HepG2 (cell line): ENCODE measurements around the gene KMT2B. TPM values are rescaled to one million over a fixed set of nuclear protein-coding genes. Genes with fewer than 3 reads are reported as not detected.

Experiments
- CBX1 ChIP-seq: IDR thresholded peaks from one replicate; pipeline ENCODE4 v1.6.1; 2016; ENCODE audit warnings: antibody characterized with exemption, low read depth
- CHCHD3 ChIP-seq: sonication (generic); formaldehyde crosslinking; IDR thresholded peaks from 2 replicates; pipeline ENCODE4 v1.8.0; 2022; ENCODE audit warnings: mild to moderate bottlenecking, missing genetic modification reagents, moderate library complexity
- E2F1 ChIP-seq: sonication (generic); formaldehyde crosslinking; IDR thresholded peaks from 2 replicates; pipeline ENCODE4 v1.5.0; 2020; ENCODE audit warnings: missing genetic modification reagents
- ETV5 ChIP-seq: IDR thresholded peaks from 2 replicates; pipeline ENCODE4 v1.6.1; 2018; ENCODE audit warnings: missing biosample characterization, missing genetic modification reagents, inconsistent platforms, borderline replicate concordance
- GABPA ChIP-seq, 2 experiments: IDR thresholded peaks; 2 replicates each; pipeline ENCODE4 v1.6.1; 2011 to 2016; ENCODE audit warnings: low read depth in 2 of 2, low read length in 1 of 2, missing biosample characterization in 1 of 2, missing genetic modification characterization in 1 of 2
- HOXA3 ChIP-seq: sonication (generic); formaldehyde crosslinking; IDR thresholded peaks from 2 replicates; pipeline ENCODE4 v1.5.0; 2020; ENCODE audit warnings: missing genetic modification reagents
- IKZF5 ChIP-seq: IDR thresholded peaks from 2 replicates; pipeline ENCODE4 v1.6.1; 2018; ENCODE audit warnings: missing genetic modification reagents, mild to moderate bottlenecking, missing compliant biosample characterization
- KDM5B ChIP-seq: sonication (generic); formaldehyde crosslinking; IDR thresholded peaks from 2 replicates; pipeline ENCODE4 v1.4.0; 2020; ENCODE audit warnings: missing genetic modification reagents, mild to moderate bottlenecking, borderline replicate concordance
- LCORL ChIP-seq, 2 experiments: fragments of 450-650 bp in 1 of 2; sonication (generic) in 1 of 2; formaldehyde crosslinking in 1 of 2; IDR thresholded peaks; 2 replicates each; pipeline versions ENCODE4 v1.5.0 to v1.6.1; 2017 to 2020; ENCODE audit warnings: antibody characterized with exemption in 1 of 2, missing genetic modification reagents in 1 of 2
- MAX ChIP-seq: IDR thresholded peaks from 2 replicates; pipeline ENCODE4 v1.6.1; 2012; ENCODE audit warnings: inconsistent platforms
- MTA3 ChIP-seq: sonication (generic); formaldehyde crosslinking; IDR thresholded peaks from 2 replicates; pipeline ENCODE4 v1.4.0; 2020; ENCODE audit warnings: missing genetic modification reagents
- MXD4 ChIP-seq: IDR thresholded peaks from 2 replicates; pipeline ENCODE4 v1.6.1; 2016; ENCODE audit warnings: mild to moderate bottlenecking, missing biosample characterization, missing genetic modification reagents
- NCOR1 ChIP-seq: fragments of 200-600 bp; sonication (generic); IDR thresholded peaks from 2 replicates; pipeline ENCODE4 v1.7.0; 2017; ENCODE audit warnings: antibody characterized with exemption, low read length, borderline replicate concordance
- PITX1 ChIP-seq: sonication (generic); formaldehyde crosslinking; IDR thresholded peaks from 2 replicates; pipeline ENCODE4 v1.5.1; 2020; ENCODE audit warnings: mild to moderate bottlenecking, missing genetic modification reagents
- RFX1 ChIP-seq: fragments of 450-650 bp; IDR thresholded peaks from 2 replicates; pipeline ENCODE4 v1.6.1; 2017
- SALL2 ChIP-seq: sonication (generic); formaldehyde crosslinking; IDR thresholded peaks from 2 replicates; pipeline ENCODE4 v1.8.1; 2023; ENCODE audit warnings: mild to moderate bottlenecking, missing genetic modification reagents, inconsistent platforms
- SMAD9 ChIP-seq: sonication (generic); formaldehyde crosslinking; IDR thresholded peaks from 2 replicates; pipeline ENCODE4 v1.5.1; 2020; ENCODE audit warnings: mild to moderate bottlenecking, missing genetic modification reagents
- STAG1 ChIP-seq: sonication (generic); formaldehyde crosslinking; IDR thresholded peaks from 2 replicates; pipeline ENCODE4 v1.4.0; 2020; ENCODE audit warnings: missing genetic modification reagents
- ZNF274 ChIP-seq: sonication (generic); formaldehyde crosslinking; IDR thresholded peaks from 2 replicates; pipeline ENCODE4 v1.5.1; 2020; ENCODE audit warnings: mild to moderate bottlenecking, missing genetic modification reagents
- ZNF331 ChIP-seq: sonication (generic); formaldehyde crosslinking; IDR thresholded peaks from 2 replicates; pipeline ENCODE4 v1.4.0; 2020; ENCODE audit warnings: missing genetic modification reagents
- ZNF34 ChIP-seq: sonication (generic); formaldehyde crosslinking; IDR thresholded peaks from 2 replicates; pipeline ENCODE4 v1.4.0; 2020; ENCODE audit warnings: mild to moderate bottlenecking, missing genetic modification reagents, borderline replicate concordance
- ZNF572 ChIP-seq: sonication (generic); formaldehyde crosslinking; IDR thresholded peaks from 2 replicates; pipeline ENCODE4 v1.5.1; 2020; ENCODE audit warnings: mild to moderate bottlenecking, missing genetic modification reagents
- ZNF577 ChIP-seq: sonication (generic); formaldehyde crosslinking; IDR thresholded peaks from 2 replicates; pipeline ENCODE4 v1.4.0; 2020; ENCODE audit warnings: mild to moderate bottlenecking, low read depth, missing genetic modification reagents, borderline replicate concordance
- ZNF792 ChIP-seq: IDR thresholded peaks from 2 replicates; pipeline ENCODE4 v1.6.1; 2016
- ZNF839 ChIP-seq: sonication (generic); formaldehyde crosslinking; IDR thresholded peaks from 2 replicates; pipeline ENCODE4 v1.4.0; 2020; ENCODE audit warnings: missing genetic modification reagents, mild to moderate bottlenecking, borderline replicate concordance
- polyA plus RNA-seq, 8 experiments: library from polyadenylated mRNA; depleted of rRNA in 3 of 8; stranded (reverse) in 7 of 8; unstranded in 1 of 8; fragments of >200 nt; fragmentation: Illumina TruSeq in 4 of 8; extraction: Trizol in 4 of 8; gene quantifications; 2 replicates each; pipeline versions ENCODE4 v1.2.1 to v1.2.3, GENCODE V29; 2011 to 2016; ENCODE audit warnings: low read depth in 4 of 8, missing spikeins in 1 of 8, mixed read lengths in 1 of 8; ENCODE audit not compliant: insufficient read depth in 1 of 8
- total RNA-seq, 5 experiments: library from RNA; depleted of rRNA; stranded (reverse); fragments of >200 nt; fragmentation: Illumina TruSeq; extraction: Trizol; gene quantifications; 2 replicates each; pipeline ENCODE4 v1.2.3, GENCODE V29; 2016; ENCODE audit warnings: low read depth in 1 of 5
- TF ChIP-seq, protein P1 (sequence below): sonication (generic); formaldehyde crosslinking; IDR thresholded peaks from 2 replicates; pipeline ENCODE4 v1.4.0; 2020; ENCODE audit warnings: missing genetic modification reagents

Gene KMT2B
- total and polyA plus RNA-seq, 2 of the 13 experiments (the other 11 are each of a cell fraction or from before 2014, with no cell fraction given), result 6.2 to 16.9 TPM

- no peak for TF ChIP-seq SMAD9 (CRISPR knock-in tag)
- no peak for TF ChIP-seq MTA3 (CRISPR knock-in tag)
- TF ChIP-seq RFX1, result no peak
- no peak for TF ChIP-seq ZNF839 (CRISPR knock-in tag)
- no peak for TF ChIP-seq ZNF792
- no peak for TF ChIP-seq ZNF331 (CRISPR knock-in tag)
- TF ChIP-seq STAG1 (CRISPR knock-in tag), result no peak
- TF ChIP-seq HOXA3, result peak; percentile 67; the same call in 1 of the 2 replicates
- TF ChIP-seq ETV5, result peak; percentile 71; the same call in 1 of the 2 replicates
- TF ChIP-seq, protein P1, sequence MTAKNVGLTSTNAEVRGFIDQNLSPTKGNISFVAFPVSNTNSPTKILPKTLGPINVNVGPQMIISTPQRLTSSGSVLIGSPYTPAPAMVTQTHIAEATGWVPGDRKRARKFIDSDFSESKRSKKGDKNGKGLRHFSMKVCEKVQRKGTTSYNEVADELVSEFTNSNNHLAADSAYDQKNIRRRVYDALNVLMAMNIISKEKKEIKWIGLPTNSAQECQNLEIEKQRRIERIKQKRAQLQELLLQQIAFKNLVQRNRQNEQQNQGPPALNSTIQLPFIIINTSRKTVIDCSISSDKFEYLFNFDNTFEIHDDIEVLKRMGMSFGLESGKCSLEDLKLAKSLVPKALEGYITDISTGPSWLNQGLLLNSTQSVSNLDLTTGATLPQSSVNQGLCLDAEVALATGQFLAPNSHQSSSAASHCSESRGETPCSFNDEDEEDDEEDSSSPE (CRISPR knock-in tag), result peak; percentile 56; the same call in 1 of the 2 replicates
- no peak; the same call in 1 of the 2 replicates for TF ChIP-seq KDM5B
- no peak for TF ChIP-seq ZNF34 (CRISPR knock-in tag)
- TF ChIP-seq ZNF577 (CRISPR knock-in tag), result no peak
- TF ChIP-seq MXD4 (CRISPR knock-in tag), result no peak
- no peak for TF ChIP-seq IKZF5 (CRISPR knock-in tag)
- TF ChIP-seq GABPA (IDR thresholded peaks at IDR 0.05; ENCODE audit: low read depth, low read length), result peak; percentile 77
- TF ChIP-seq GABPA (CRISPR knock-in tag; IDR thresholded peaks at IDR 0.05; ENCODE audit: low read depth), result peak; percentile 97
- peak; percentile 75; the same call in 1 of the 2 replicates for TF ChIP-seq SALL2 (CRISPR knock-in tag)
- TF ChIP-seq ZNF274, result no peak
- TF ChIP-seq ZNF572 (CRISPR knock-in tag), result no peak
- TF ChIP-seq CBX1, result no peak
- no peak for TF ChIP-seq E2F1 (CRISPR knock-in tag)
- peak; percentile 23; the same call in 1 of the 2 replicates for TF ChIP-seq NCOR1
- peak; percentile 100 for TF ChIP-seq PITX1 (CRISPR knock-in tag)
- TF ChIP-seq LCORL (IDR thresholded peaks at IDR 0.05), result no peak
- no peak; the same call in 1 of the 2 replicates for TF ChIP-seq LCORL (CRISPR knock-in tag; IDR thresholded peaks at IDR 0.05)
- 0 out of 2 replicates have a peak, but pooled peaks have one; percentile 70 for TF ChIP-seq MAX
- TF ChIP-seq CHCHD3 (CRISPR knock-in tag), result no peak
Observed at GRCh38 chr19:35748106-35749020, 30.6 kb downstream of the KMT2B start, which contains the start of gene LIN37 (continued).
